BJ (cell line): ENCODE measurements around the gene PPM1J. TPM values are rescaled to one million over a fixed set of nuclear protein-coding genes. Genes with fewer than 3 reads are reported as not detected.

ENCODE experiments used
- CTCF ChIA-PET: fragments of 350-600 bp; formaldehyde crosslinking; extraction: SDS; loops from one replicate; lab custom pipeline; 2021; ENCODE audit warnings: antibody characterized with exemption, inconsistent platforms; lab: Yijun Ruan, JAX
- POLR2A ChIA-PET: fragments of 300-600 bp; sonication (Branson Sonifier 250); formaldehyde crosslinking; extraction: SDS; loops from one replicate; lab custom pipeline; 2021; ENCODE audit warnings: antibody characterized with exemption; lab: Charles Lee
- DNase-seq: peaks from one replicate; pipeline ENCODE4 v3.0.0-alpha.2; 2011; ENCODE audit warnings: low read depth
- H3K27me3 ChIP-seq: 2 replicates; pipeline ENCODE4 v1.6.0; 2011; ENCODE audit warnings: low read length; ENCODE audit not compliant: control insufficient read depth, insufficient read depth
- H3K36me3 ChIP-seq: 2 replicates; pipeline ENCODE4 v1.5.1; 2011; ENCODE audit warnings: low read length; ENCODE audit not compliant: control insufficient read depth, insufficient read depth
- H3K4me3 ChIP-seq: 2 replicates; pipeline ENCODE4 v1.5.1; 2011; ENCODE audit warnings: low read depth, mild to moderate bottlenecking, control low read depth, low read length
- CTCF ChIP-seq: IDR thresholded peaks from 2 replicates; pipeline ENCODE4 v1.5.1; 2011; ENCODE audit warnings: low read depth, mild to moderate bottlenecking, control low read depth, inconsistent platforms, low read length, moderate library complexity; ENCODE audit not compliant: insufficient read depth
- polyA plus RNA-seq: library from polyadenylated mRNA; depleted of rRNA; stranded (reverse); fragments of >200 nt; gene quantifications from 2 replicates; pipeline ENCODE4 v1.2.3, GENCODE V29; 2011

Gene PPM1J
- polyA plus RNA-seq, 1 experiment: 1.4 TPM

- Histone ChIP-seq H3K36me3 (no peaks in the 10 kb centered on the region), H3K4me3 (no peak overlapping the region), H3K27me3 (no peaks in the 10 kb centered on the region)
- ChIA-PET POLR2A (no interaction called here), CTCF (no interaction called here)
- no peak for DNase-seq
- no peak for TF ChIP-seq CTCF
Measured at GRCh38 chr1:112677501-112677900, 37.6 kb downstream of the PPM1J start.

DNA sequence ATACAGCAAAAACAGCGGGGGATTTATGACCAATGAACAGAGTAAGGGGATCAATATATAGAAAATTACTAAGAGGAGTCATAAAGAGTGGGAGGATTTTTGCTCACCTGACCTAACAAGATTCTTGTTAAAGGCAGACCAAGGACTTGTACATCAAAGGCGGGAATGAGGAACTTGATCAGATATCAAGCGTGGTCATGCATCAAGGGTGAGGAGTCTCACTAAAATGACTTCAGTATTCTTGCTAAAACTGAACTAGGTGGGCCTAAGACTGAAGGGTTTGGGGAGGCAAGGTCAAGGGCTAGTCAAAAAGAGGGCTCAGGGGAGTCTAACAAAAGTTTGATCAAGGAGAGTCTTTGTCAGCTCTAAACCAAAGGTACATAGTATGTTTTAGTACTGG lies 38.6 kb downstream of the PPM1J start:
- CTCF ChIA-PET: no interaction called here
- H3K27me3 ChIP-seq: no peaks in the 10 kb centered on the region
- no peak for TF ChIP-seq CTCF
- no peak overlapping the region for H3K4me3 ChIP-seq
- peaks cover 2% of the 10 kb centered on the region; the same call in 1 of the 2 replicates for H3K36me3 ChIP-seq
- no peak for DNase-seq
- POLR2A ChIA-PET: no interaction called here

DNA sequence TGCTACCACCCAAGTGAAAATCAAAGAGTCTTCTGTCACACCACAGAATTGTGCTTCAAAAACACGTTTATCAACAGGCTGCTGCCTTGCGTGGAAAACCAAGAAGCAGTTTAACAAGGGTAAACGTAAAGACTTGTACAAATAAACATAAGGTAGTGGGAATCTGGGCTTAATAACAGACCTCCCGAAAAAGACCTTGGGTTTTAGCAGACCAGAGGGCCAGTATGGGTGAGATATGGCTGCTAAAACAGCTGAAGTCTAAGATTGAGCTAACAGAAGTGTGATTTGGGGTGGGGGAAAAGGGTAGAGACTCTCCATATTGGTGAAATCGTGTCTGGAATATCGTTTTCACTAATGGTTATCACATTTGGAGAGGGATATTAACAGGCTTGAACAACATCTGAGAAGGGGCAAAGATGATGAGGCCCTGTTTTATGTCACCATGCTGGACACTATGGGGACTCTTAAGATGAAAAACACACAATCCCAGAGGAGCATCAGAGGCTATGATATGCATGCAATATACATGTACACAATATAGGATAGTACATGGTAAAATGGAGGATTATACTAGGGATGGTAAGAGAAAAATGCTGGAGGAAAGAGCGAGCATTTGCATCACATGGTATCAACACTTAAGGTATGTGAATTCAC lies 39.3 kb downstream of the PPM1J start:
- Histone ChIP-seq H3K4me3 (peak overlapping the region; percentile 54), H3K27me3 (no peaks in the 10 kb centered on the region), H3K36me3 (peaks cover 4% of the 10 kb centered on the region)
- POLR2A ChIA-PET: no interaction called here
- TF ChIP-seq CTCF: no peak
- CTCF ChIA-PET: interaction anchor here (0.9 to 4.9 kb wide), 9 partner anchors 10 to 285 kb away, joined by 3 to 46 read pairs (median 5); no protein-coding TSS in a partner anchor
- no peak for DNase-seq

DNA sequence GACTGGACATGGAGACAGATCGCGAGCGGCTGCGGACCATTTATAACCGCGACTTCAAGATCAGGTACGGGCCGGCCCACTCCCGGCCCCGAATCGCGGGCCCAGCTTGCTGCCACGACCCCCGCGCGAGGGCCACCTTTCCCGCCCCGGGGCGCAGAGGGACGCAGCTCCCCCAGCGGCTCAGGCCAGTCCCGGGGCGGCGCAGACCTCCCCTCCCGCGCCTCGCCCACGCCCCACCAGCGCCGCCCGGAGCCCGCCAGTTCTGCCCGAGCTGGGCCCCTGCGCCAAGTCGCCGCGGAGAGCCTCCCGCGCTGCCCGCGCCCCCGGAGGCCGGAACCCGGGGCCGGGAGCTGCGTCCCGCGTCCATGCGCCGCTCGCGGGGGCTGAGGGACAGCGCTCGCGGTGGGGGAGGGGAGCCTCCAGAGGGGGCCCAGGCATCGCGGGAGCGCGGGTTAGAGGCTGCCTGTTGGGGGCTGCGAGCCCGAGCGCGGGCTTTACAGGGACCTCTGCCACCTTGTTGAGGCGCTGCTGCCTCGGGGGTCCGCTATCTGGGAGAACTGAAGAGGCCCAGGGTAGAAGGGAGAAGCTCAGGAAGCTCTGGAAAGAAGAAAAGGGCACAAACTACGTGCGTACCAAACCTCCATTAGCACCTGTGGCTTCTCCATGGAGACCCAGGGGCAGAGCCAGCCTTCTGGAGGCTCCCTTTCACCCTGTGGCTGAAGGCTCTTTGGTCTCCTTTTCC lies 40.0 kb downstream of the PPM1J start:
- peak overlapping the region; percentile 54 for H3K4me3 ChIP-seq
- DNase-seq: no peak
- no peaks in the 10 kb centered on the region for H3K27me3 ChIP-seq
- POLR2A ChIA-PET: interaction anchor here (0.6 kb wide), 1 partner anchor 28 kb away, joined by 4 read pairs; no protein-coding TSS in a partner anchor
- CTCF ChIA-PET: interaction anchor here (0.6 to 4.9 kb wide), 17 partner anchors 11 to 285 kb away, joined by 3 to 46 read pairs (median 5); partner anchors contain the start of gene PPM1J
- no peak for TF ChIP-seq CTCF
- H3K36me3 ChIP-seq: peaks cover 4% of the 10 kb centered on the region

DNA sequence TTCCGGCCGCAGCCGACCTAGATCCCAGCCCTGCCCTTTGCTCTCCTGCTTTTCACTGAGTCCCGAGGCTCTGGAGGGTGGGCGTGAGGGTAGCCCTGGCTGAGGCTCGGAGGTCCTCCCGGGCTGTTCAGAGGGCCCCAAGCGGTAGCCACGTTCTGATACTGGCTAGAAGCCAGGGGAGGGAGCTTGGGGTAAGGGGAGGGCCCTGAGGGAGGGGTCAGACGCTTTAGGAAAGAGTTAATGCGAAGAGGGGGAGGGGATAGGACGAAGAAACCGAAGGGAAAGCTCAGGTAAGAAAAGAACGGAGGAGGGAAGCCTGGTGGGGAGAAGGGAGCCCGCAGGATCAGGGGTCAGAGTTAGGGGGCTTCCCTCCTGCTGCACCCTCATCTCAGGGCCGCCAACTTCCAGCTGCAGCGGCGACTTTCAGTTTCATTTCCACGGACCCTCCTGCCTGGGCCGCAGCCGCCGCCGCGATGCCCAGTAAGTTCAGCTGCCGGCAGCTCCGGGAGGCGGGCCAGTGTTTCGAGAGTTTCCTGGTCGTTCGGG lies 40.6 kb downstream of the PPM1J start, which contains the start of gene MOV10:
Gene MOV10, plus strand, starts transcription at position 220 of the 546 bp plus-strand sequence. Its CDS starts 254 bp downstream, at position 474.
- TF ChIP-seq CTCF: no peak
- DNase-seq: no peak
- H3K36me3 ChIP-seq: peaks cover 5% of the 10 kb centered on the region
- ChIA-PET CTCF (interaction anchor here (0.6 to 4.9 kb wide), 15 partner anchors 12 to 284 kb away, joined by 3 to 46 read pairs (median 5); partner anchors contain the start of gene PPM1J), POLR2A (interaction anchor here (0.6 kb wide), 1 partner anchor 29 kb away, joined by 4 read pairs; no protein-coding TSS in a partner anchor)
- peak within 1 kb of the TSS; percentile 54 for H3K4me3 ChIP-seq
- no peaks in the 10 kb centered on the region for H3K27me3 ChIP-seq
